HG03571 (cell line): Measurements from ENCODE around the gene PRKCSH.

ENCODE experiments used
- ATAC-seq: cut with Tn5 transposase; IDR thresholded peaks from one replicate; pipeline ENCODE4 v1.9.1; 2021; ENCODE audit not compliant: unreplicated experiment

Gene PRKCSH

GRCh38 chr19:11495885-11496284 lies 60.5 kb downstream of the PRKCSH start:
- no peak for ATAC-seq

- no peak for ATAC-seq
Observed at GRCh38 chr19:11496391-11497163, 61.1 kb downstream of the PRKCSH start.

- no peak for ATAC-seq
Observed at GRCh38 chr19:11499220-11499726, 63.8 kb downstream of the PRKCSH start.

- ATAC-seq = no peak
Observed at GRCh38 chr19:11499890-11500420, 64.5 kb downstream of the PRKCSH start.
